Right lobe of liver (tissue), 6 donors: ENCODE results near the gene ITSN1. TPM values are rescaled to one million over a fixed set of nuclear protein-coding genes. Genes with fewer than 3 reads are reported as not detected.
"Not testable (repeated sequence)": the region's sequence is repeated elsewhere in the genome, so short reads cannot be mapped to it uniquely, and the experiment has no call there.

ENCODE experiments used
- ATAC-seq, 4 donors: fragments of 200-7000 bp; cut with Tn5 transposase; one replicate each; pipeline ENCODE4 v1.9.1; 2020; ENCODE audit warnings: mild to moderate bottlenecking in 4 of 4, moderate library complexity in 4 of 4
- DNase-seq, 3 donors: peaks; one replicate each; pipeline ENCODE4 v3.0.0-alpha.2; 2020
- H3K27ac ChIP-seq, 3 donors: fragments of 200-600 bp; one replicate each; pipeline ENCODE4 v1.8.0; 2022
- H3K27me3 ChIP-seq, 2 donors: fragments of 200-600 bp; one replicate each; pipeline ENCODE4 v1.8.0; 2022
- H3K36me3 ChIP-seq, 4 donors: fragments of 200-600 bp; sonication (generic) in 1 of 4; one replicate each; pipeline versions ENCODE4 v1.5.1 to v1.8.0; 2017 to 2022; ENCODE audit warnings: control low read depth in 1 of 4
- H3K4me1 ChIP-seq, 4 donors: fragments of 200-600 bp; sonication (generic) in 1 of 4; one replicate each; pipeline versions ENCODE4 v1.5.1 to v1.8.0; 2017 to 2022; ENCODE audit warnings: control low read depth in 1 of 4
- H3K4me3 ChIP-seq, 3 donors: fragments of 200-600 bp; one replicate each; pipeline ENCODE4 v1.8.0; 2022
- H3K9me3 ChIP-seq, 4 donors: fragments of 200-600 bp; sonication (generic) in 1 of 4; one replicate each; pipeline versions ENCODE4 v1.5.1 to v1.8.0; 2017 to 2022; ENCODE audit warnings: control low read depth in 1 of 4
- CTCF ChIP-seq, 4 donors: fragments of 200-600 bp in 3 of 4; fragments of 450-650 bp in 1 of 4; IDR thresholded peaks; one replicate each; pipeline versions ENCODE4 v1.5.1 to v1.8.0; 2016 to 2022; ENCODE audit warnings: antibody characterized with exemption in 4 of 4, mild to moderate bottlenecking in 2 of 4
- POLR2A ChIP-seq: fragments of 450-650 bp; IDR thresholded peaks from one replicate; pipeline ENCODE4 v1.6.1; 2017; ENCODE audit warnings: antibody characterized with exemption, mild to moderate bottlenecking
- WGBS: methylation state at CpG from one replicate; pipeline ENCODE4 v1.1.6; 2018; ENCODE audit warnings: low coverage, low lambda C conversion rate; ENCODE audit not compliant: insufficient coverage; ENCODE audit errors: missing lambda C conversion rate; 5-methylcytosine and 5-hydroxymethylcytosine counted together
- intact Hi-C, 2 donors: fragments of 100-400 bp; cut with DNase I; formaldehyde crosslinking; loops; one replicate each; pipeline versions ENCODE4 v1.11.2 to v1.14.1; 2022
- total RNA-seq, 6 experiments: library from RNA; depleted of rRNA in 2 of 6; stranded (reverse); fragments of >200 nt in 2 of 6; fragmentation: NEBNext Ultra II Directional in 3 of 6; extraction: Animal tissue kit (Norgen Biotek cat#: 25700) in 3 of 6; gene quantifications; one replicate each; pipeline versions ENCODE4 v1.1.0 to v1.2.4, GENCODE V29; 2016 to 2023
- donor health status: DM: no; HTN: yes; CAD: no.
- donor health status: DM: no; HTN: no; CAD: no.
- donor health status: DM: no; HTN: no; CAD: no.
- donor health status: DM: no; HTN: yes; CAD: no.
- donor health status: DM: no; HTN: yes; CAD: no.

ITSN1 gene
- total RNA-seq, 6 experiments from 2014 or later = 27.8 to 63.1 (median 33.8) TPM

- TF ChIP-seq POLR2A (no peak), CTCF (IDR thresholded peaks at IDR 0.05) (no peak)
- 92% methylated on average over 16 of the region's 18 CpGs for WGBS
- H3K36me3 ChIP-seq = no peaks in the 10 kb centered on the region
- H3K4me1 ChIP-seq = no peaks in the 10 kb centered on the region
- intact Hi-C loops = no loop called here
- H3K4me3 ChIP-seq = no peak overlapping the region
- H3K9me3 ChIP-seq = no peaks in the 10 kb centered on the region
- H3K27ac ChIP-seq = no peak overlapping the region
- DNase-seq (no peak), ATAC-seq (no peak)
- no peaks in the 10 kb centered on the region for H3K27me3 ChIP-seq
These were observed 217.2 kb downstream of the ITSN1 start for GRCh38 chr21:33859373-33860102.

- H3K36me3 ChIP-seq = no peaks in the 10 kb centered on the region
- no peak overlapping the region for H3K27ac ChIP-seq
- 50% methylated on average over 1 of the region's 8 CpGs for WGBS
- H3K9me3 ChIP-seq = no peaks in the 10 kb centered on the region
- no peaks in the 10 kb centered on the region for H3K4me1 ChIP-seq
- TF ChIP-seq POLR2A (no peak), CTCF (IDR thresholded peaks at IDR 0.05) (no peak)
- no peak for DNase-seq
- intact Hi-C loops = no loop called here
- no peak for ATAC-seq
- no peaks in the 10 kb centered on the region for H3K27me3 ChIP-seq
- H3K4me3 ChIP-seq = no peak overlapping the region
These were observed 218.1 kb downstream of the ITSN1 start for GRCh38 chr21:33860332-33860879.

GRCh38 chr21:33861125-33861524, 218.8 kb downstream of the ITSN1 start:
- TF ChIP-seq CTCF (IDR thresholded peaks at IDR 0.05) (no peak), POLR2A (no peak)
- Histone ChIP-seq H3K9me3 (no peaks in the 10 kb centered on the region), H3K36me3 (no peaks in the 10 kb centered on the region), H3K27me3 (no peaks in the 10 kb centered on the region), H3K4me3 (no peak overlapping the region), H3K27ac (no peak overlapping the region), H3K4me1 (no peaks in the 10 kb centered on the region)
- ATAC-seq (no peak), DNase-seq (no peak)
- 94% methylated on average over 3 of the region's 3 CpGs for WGBS
- intact Hi-C loops = no loop called here

GRCh38 chr21:33863191-33863590, 220.9 kb downstream of the ITSN1 start:
- H3K27ac ChIP-seq, intact Hi-C loops: not testable (repeated sequence)
- WGBS = 94% methylated on average over 8 of the region's 8 CpGs

GRCh38 chr21:33864150-33864549, 221.8 kb downstream of the ITSN1 start:
- 60% methylated on average over 1 of the region's 1 CpG for WGBS
- Histone ChIP-seq H3K27me3 (no peaks in the 10 kb centered on the region), H3K36me3 (no peaks in the 10 kb centered on the region), H3K4me1 (no peaks in the 10 kb centered on the region), H3K27ac (no peak overlapping the region), H3K4me3 (no peak overlapping the region), H3K9me3 (no peaks in the 10 kb centered on the region)
- intact Hi-C loops = no loop called here
- TF ChIP-seq CTCF (IDR thresholded peaks at IDR 0.05) = no peak
- TF ChIP-seq POLR2A = no peak
- DNase-seq (no peak), ATAC-seq (no peak)

More at GRCh38 chr21:33863191-33863590, 220.9 kb downstream of the ITSN1 start:
- H3K36me3 ChIP-seq, H3K9me3 ChIP-seq, DNase-seq, ATAC-seq, H3K27me3 ChIP-seq, H3K4me3 ChIP-seq, H3K4me1 ChIP-seq: not testable (repeated sequence)
